ENCODE data around the gene DPYSL5.

GRCh38 chr2:26864646-26865045 is 16.7 kb downstream of the DPYSL5 start:
- TF ChIP-seq GATA2 (IDR thresholded peaks at IDR 0.05; ENCODE audit: low read depth, low read length) = no peak
- TF ChIP-seq GATA3 (IDR thresholded peaks at IDR 0.05; ENCODE audit: low read depth, low read length) = no peak
